Naive B cell (primary cell): ENCODE results near the gene OCEL1. TPM values are rescaled to one million over a fixed set of nuclear protein-coding genes. Genes with fewer than 3 reads are reported as not detected.

ENCODE experiments used
- ATAC-seq, 2 donors: fragments of 150-1000 bp; cut with Tn5 transposase; 2 replicates each; pipeline ENCODE4 v1.10.0; 2021; ENCODE audit warnings: low read depth in 2 of 2, mild to moderate bottlenecking in 2 of 2, moderate library complexity in 2 of 2
- DNase-seq: peaks from one replicate; pipeline ENCODE4 v3.0.0; 2022
- H3K27ac Mint-ChIP-seq, 6 donors: one replicate each; pipeline ENCODE4 v1.8.0; 2020 to 2022; ENCODE audit warnings: mild to moderate bottlenecking in 6 of 6, mixed read lengths in 6 of 6, moderate library complexity in 5 of 6, inconsistent platforms in 2 of 6
- H3K27me3 Mint-ChIP-seq, 3 donors: one replicate each; pipeline ENCODE4 v1.8.0; 2021 to 2022; ENCODE audit warnings: mixed read lengths in 3 of 3, mild to moderate bottlenecking in 1 of 3
- H3K36me3 Mint-ChIP-seq, 2 donors: one replicate each; pipeline ENCODE4 v1.8.0; 2020 to 2022; ENCODE audit warnings: mixed read lengths in 2 of 2, inconsistent platforms in 1 of 2, mild to moderate bottlenecking in 1 of 2
- H3K4me1 Mint-ChIP-seq, 3 donors: one replicate each; pipeline ENCODE4 v1.8.0; 2020 to 2022; ENCODE audit warnings: mixed read lengths in 3 of 3, inconsistent platforms in 1 of 3, mild to moderate bottlenecking in 1 of 3, moderate library complexity in 1 of 3
- H3K4me3 Mint-ChIP-seq, 8 donors: one replicate each; pipeline ENCODE4 v1.8.0; 2020 to 2022; ENCODE audit warnings: mild to moderate bottlenecking in 8 of 8, mixed read lengths in 8 of 8, moderate library complexity in 8 of 8, inconsistent platforms in 2 of 8
- H3K9me3 Mint-ChIP-seq, 7 donors: one replicate each; pipeline ENCODE4 v1.8.0; 2020 to 2022; ENCODE audit warnings: mixed read lengths in 7 of 7, mild to moderate bottlenecking in 5 of 7, inconsistent platforms in 2 of 7, moderate library complexity in 1 of 7
- polyA plus RNA-seq, 6 donors: library from polyadenylated mRNA; unstranded; fragments of 300-500 nt; fragmentation: Illumina TruSeq; gene quantifications; one replicate each; pipeline ENCODE4 v1.2.3, GENCODE V29; 2021; ENCODE audit warnings: low read depth in 6 of 6

The OCEL1 gene
- polyA plus RNA-seq, 6 donors from 2014 or later = 32.8 to 82.8 (median 39.3) TPM

DNA sequence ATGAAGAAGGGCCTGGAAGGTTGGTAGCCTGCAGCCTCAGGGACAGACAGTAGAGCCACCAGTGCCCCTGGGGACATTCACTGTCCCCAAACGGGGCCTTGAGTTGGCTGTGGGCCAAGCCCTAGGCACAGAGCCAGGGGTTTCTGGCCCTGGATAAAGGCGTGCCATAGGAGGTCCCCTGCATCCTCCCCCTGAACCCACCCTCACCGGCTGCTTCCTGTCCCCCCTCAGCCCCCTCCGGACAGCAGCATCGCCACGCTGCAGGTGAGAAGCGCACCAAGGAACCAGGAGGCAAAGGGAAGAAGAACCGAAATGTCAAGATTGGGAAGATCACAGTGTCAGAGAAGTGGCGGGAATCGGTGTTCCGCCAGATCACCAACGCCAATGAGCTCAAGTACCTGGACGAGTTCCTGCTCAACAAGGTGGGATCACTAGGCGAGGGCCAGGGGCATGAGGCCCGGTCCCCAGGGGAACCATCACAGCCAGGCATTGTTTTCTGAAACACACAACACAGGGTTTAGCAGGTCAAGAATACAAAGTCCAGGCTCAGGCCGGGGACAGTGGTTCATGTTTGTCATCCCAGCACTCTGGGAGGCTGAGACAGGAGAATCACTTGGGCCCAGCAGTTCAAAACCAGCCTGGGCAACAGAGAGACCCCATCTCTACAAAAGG, 25.5 kb upstream of the OCEL1 start:
- H3K27ac Mint-ChIP-seq = peak overlapping the region in 2 of 6 donors; percentile 19 to 65

GRCh38 chr19:17202249-17202648, 23.8 kb upstream of the OCEL1 start:
- Mint-ChIP-seq H3K27me3 (no peaks in the 10 kb centered on the region), H3K36me3 (peaks cover 9 to 22% of the 10 kb centered on the region in 2 donors), H3K4me1 (peaks cover 1 to 7% (median 3%) of the 10 kb centered on the region in 3 donors), H3K27ac (peak overlapping the region in 4 of 6 donors; percentile 14 to 79 (median 72)), H3K4me3 (no peak overlapping the region), H3K9me3 (no peaks in the 10 kb centered on the region)
- DNase-seq = no peak
- peak in 1 of 2 donors; percentile 29 for ATAC-seq

More for the DNA sequence above, 25.5 kb upstream of the OCEL1 start:
- DNase-seq (no peak), ATAC-seq (no peak)
- H3K36me3 Mint-ChIP-seq = peaks cover 16 to 30% of the 10 kb centered on the region in 2 donors
- H3K4me1 Mint-ChIP-seq = peaks cover 10 to 22% (median 13%) of the 10 kb centered on the region in 3 donors
- H3K27me3 Mint-ChIP-seq = no peaks in the 10 kb centered on the region
- no peak overlapping the region for H3K4me3 Mint-ChIP-seq
- H3K9me3 Mint-ChIP-seq = no peaks in the 10 kb centered on the region

DNA sequence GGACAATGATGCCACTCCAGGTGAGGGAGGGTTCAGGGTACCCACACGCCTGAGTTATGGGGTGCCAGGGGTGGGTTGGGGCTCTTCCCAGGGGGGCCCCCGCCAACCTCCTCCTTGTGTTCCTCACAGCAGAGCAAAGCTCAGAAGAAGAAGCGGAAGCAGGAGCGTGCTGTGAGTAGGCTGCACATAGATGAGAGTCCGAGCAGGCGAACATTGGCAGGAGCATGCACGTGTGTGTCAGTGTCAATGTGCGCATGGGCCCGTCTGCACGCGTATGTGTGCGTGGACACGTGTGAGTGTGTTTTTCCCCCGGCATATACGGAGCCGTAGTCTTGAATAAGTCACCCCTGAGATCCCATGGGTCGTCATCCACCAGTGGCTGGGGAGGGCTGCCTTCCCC, 23.3 kb upstream of the OCEL1 start:
- ATAC-seq (no peak), DNase-seq (no peak)
- H3K36me3 Mint-ChIP-seq = peaks cover 10 to 22% of the 10 kb centered on the region in 2 donors
- H3K27me3 Mint-ChIP-seq = no peaks in the 10 kb centered on the region
- H3K9me3 Mint-ChIP-seq = no peaks in the 10 kb centered on the region
- peak overlapping the region in 2 of 6 donors; percentile 71 to 79 for H3K27ac Mint-ChIP-seq
- no peak overlapping the region for H3K4me3 Mint-ChIP-seq
- H3K4me1 Mint-ChIP-seq = peaks cover 0 to 3% (median 0%) of the 10 kb centered on the region in 3 donors

DNA sequence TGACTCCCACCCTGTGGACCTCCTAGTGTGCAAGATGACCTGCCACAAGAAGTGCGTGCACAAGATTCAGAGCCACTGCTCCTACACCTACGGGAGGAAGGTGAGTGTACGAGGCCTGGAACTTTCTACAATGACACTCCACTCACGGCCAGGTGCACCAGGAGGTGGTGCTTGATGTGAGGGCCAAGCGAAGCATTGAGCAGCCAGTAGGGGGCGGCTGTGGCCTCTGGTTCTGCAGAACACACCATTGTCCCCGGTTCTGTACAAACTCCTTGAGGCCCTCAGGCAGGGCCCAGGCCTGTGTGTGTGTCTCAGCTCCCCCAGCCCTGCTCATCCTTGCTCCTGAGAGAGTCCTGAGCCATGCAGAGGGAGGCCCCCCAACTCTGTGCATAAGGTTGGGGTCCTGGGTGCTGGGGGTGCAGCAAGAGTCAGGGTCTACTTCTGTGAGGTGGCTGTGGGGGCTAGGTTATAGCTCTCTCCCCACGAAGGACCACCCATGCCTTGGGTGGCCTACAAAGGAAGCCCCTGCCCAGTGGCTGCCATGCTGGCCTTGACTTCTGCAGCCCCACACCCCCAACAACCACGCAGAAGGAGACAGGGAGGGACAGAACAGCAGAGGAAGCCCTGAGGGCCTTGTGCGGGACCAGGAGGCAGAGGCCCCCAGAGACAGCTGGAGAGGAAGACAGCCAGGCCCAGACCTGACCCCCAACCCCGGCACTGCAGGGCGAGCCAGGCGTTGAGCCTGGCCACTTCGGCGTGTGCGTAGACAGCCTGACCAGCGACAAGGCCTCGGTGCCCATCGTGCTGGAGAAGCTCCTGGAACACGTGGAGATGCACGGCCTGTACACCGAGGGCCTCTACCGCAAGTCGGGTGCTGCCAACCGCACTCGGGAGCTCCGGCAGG, 20.5 kb upstream of the OCEL1 start:
- Mint-ChIP-seq H3K36me3 (peaks cover 9 to 31% of the 10 kb centered on the region in 2 donors), H3K9me3 (no peaks in the 10 kb centered on the region), H3K27ac (peak overlapping the region in 3 of 6 donors; percentile 34 to 74 (median 69)), H3K4me3 (no peak overlapping the region), H3K4me1 (peaks cover 5 to 11% (median 11%) of the 10 kb centered on the region in 3 donors), H3K27me3 (no peaks in the 10 kb centered on the region)
- DNase-seq (peak; percentile 46), ATAC-seq (peak; percentile 76 to 79)

- H3K27me3 Mint-ChIP-seq = no peaks in the 10 kb centered on the region
- no peak overlapping the region for H3K27ac Mint-ChIP-seq
- peaks cover 6 to 11% (median 11%) of the 10 kb centered on the region in 3 donors for H3K4me1 Mint-ChIP-seq
- peaks cover 9 to 24% of the 10 kb centered on the region in 2 donors for H3K36me3 Mint-ChIP-seq
- no peak for DNase-seq
- no peak for ATAC-seq
- H3K9me3 Mint-ChIP-seq = no peaks in the 10 kb centered on the region
- H3K4me3 Mint-ChIP-seq = no peak overlapping the region
Observed at GRCh38 chr19:17206736-17207581, 19.1 kb upstream of the OCEL1 start.

GRCh38 chr19:17209126-17210036, 16.6 kb upstream of the OCEL1 start:
- no peak for DNase-seq
- Mint-ChIP-seq H3K27ac (peak overlapping the region in 1 of 6 donors; percentile 79), H3K36me3 (peaks cover 9 to 16% of the 10 kb centered on the region in 2 donors), H3K4me3 (no peak overlapping the region), H3K4me1 (peaks cover 11 to 13% (median 11%) of the 10 kb centered on the region in 3 donors), H3K9me3 (no peaks in the 10 kb centered on the region), H3K27me3 (no peaks in the 10 kb centered on the region)
- ATAC-seq = peak; percentile 26 to 46

- Mint-ChIP-seq H3K9me3 (no peaks in the 10 kb centered on the region), H3K27me3 (no peaks in the 10 kb centered on the region), H3K4me3 (no peak overlapping the region), H3K4me1 (peaks cover 15 to 21% (median 18%) of the 10 kb centered on the region in 3 donors), H3K36me3 (peaks cover 9 to 16% of the 10 kb centered on the region in 2 donors), H3K27ac (peak overlapping the region in 1 of 6 donors; percentile 79)
- no peak for ATAC-seq
- no peak for DNase-seq
Observed at GRCh38 chr19:17210296-17210695, 15.7 kb upstream of the OCEL1 start.

GRCh38 chr19:17211547-17212446, 14.2 kb upstream of the OCEL1 start:
- Mint-ChIP-seq H3K4me1 (peaks cover 16 to 30% (median 19%) of the 10 kb centered on the region in 3 donors), H3K27me3 (no peaks in the 10 kb centered on the region), H3K9me3 (no peaks in the 10 kb centered on the region), H3K36me3 (peaks cover 9 to 19% of the 10 kb centered on the region in 2 donors), H3K4me3 (no peak overlapping the region), H3K27ac (no peak overlapping the region)
- no peak for ATAC-seq
- DNase-seq = no peak

DNA sequence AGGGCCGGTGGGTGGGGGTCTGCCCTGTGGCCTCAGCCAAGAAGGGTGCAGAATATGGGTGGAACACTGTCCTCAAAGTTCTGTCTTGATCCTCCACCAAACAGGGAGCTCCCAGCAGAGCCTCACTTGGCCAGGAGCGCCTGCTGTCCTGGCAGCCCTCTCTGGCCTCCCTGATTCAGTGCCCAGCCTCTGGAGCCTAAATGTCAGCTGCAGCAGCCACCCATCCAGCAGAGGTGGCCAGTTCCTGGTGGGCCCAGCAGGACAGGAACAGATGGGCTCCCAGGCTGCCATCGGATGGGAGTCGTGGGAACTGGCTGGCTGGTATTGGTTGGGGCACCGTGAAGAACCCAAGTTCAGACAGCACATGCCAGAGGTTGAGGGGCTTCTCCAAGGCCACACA, 12.7 kb upstream of the OCEL1 start:
- DNase-seq = no peak
- Mint-ChIP-seq H3K9me3 (no peaks in the 10 kb centered on the region), H3K27me3 (no peaks in the 10 kb centered on the region), H3K4me3 (peak overlapping the region in 4 of 8 donors; percentile 10 to 76 (median 32)), H3K27ac (peak overlapping the region in 1 of 6 donors; percentile 87), H3K4me1 (peaks cover 16 to 30% (median 19%) of the 10 kb centered on the region in 3 donors), H3K36me3 (peaks cover 5 to 17% of the 10 kb centered on the region in 2 donors)
- ATAC-seq = no peak

- Mint-ChIP-seq H3K9me3 (peaks cover 0 to 2% (median 0%) of the 10 kb centered on the region in 7 donors), H3K27me3 (no peaks in the 10 kb centered on the region), H3K4me3 (peak overlapping the region; percentile 82 to 98 (median 92)), H3K4me1 (peaks cover 11 to 28% (median 13%) of the 10 kb centered on the region in 3 donors), H3K27ac (peak overlapping the region; percentile 95 to 99 (median 98)), H3K36me3 (peaks cover 8 to 18% of the 10 kb centered on the region in 2 donors)
- no peak for ATAC-seq
- DNase-seq = no peak
Observed at GRCh38 chr19:17214508-17215126, 11.4 kb upstream of the OCEL1 start.
